Coronary artery (tissue), 2 donors: Measurements from ENCODE around the gene SLC22A23.

Experiments
- DNase-seq: peaks from one replicate; pipeline ENCODE4 v3.0.0-alpha.2; 2017; ENCODE audit warnings: low spot score
- H3K27ac ChIP-seq, 2 donors: fragments of 200-600 bp; sonication (generic); one replicate each; pipeline ENCODE4 v1.5.1; 2016 to 2019
- H3K4me3 ChIP-seq: fragments of 200-600 bp; sonication (generic); 2 replicates; pipeline ENCODE4 v1.5.1; 2016; ENCODE audit warnings: mild to moderate bottlenecking, moderate library complexity
- CTCF ChIP-seq: fragments of 200-600 bp; sonication (generic); IDR thresholded peaks from one replicate; pipeline ENCODE4 v1.5.1; 2019; ENCODE audit warnings: antibody characterized with exemption

Gene SLC22A23

GRCh38 chr6:3296078-3296477 is 160.8 kb downstream of the SLC22A23 start:
- TF ChIP-seq CTCF = no peak

GRCh38 chr6:3294921-3295871 is 161.7 kb downstream of the SLC22A23 start:
- no peak for TF ChIP-seq CTCF
- H3K27ac ChIP-seq = no peak overlapping the region
- no peak for DNase-seq
- no peak overlapping the region for H3K4me3 ChIP-seq

More at GRCh38 chr6:3296078-3296477, 160.8 kb downstream of the SLC22A23 start:
- Histone ChIP-seq H3K4me3 (no peak overlapping the region), H3K27ac (no peak overlapping the region)
- no peak for DNase-seq

- no peak overlapping the region for H3K27ac ChIP-seq
- no peak for DNase-seq
- no peak for TF ChIP-seq CTCF
- H3K4me3 ChIP-seq = no peak overlapping the region
Measured at GRCh38 chr6:3294396-3294795, 162.5 kb downstream of the SLC22A23 start.

GRCh38 chr6:3293271-3294155 is 163.3 kb downstream of the SLC22A23 start:
- DNase-seq = no peak
- no peak for TF ChIP-seq CTCF

GRCh38 chr6:3292431-3293197 is 164.2 kb downstream of the SLC22A23 start:
- Histone ChIP-seq H3K4me3 (no peak overlapping the region), H3K27ac (no peak overlapping the region)
- DNase-seq = no peak
- no peak for TF ChIP-seq CTCF

More at GRCh38 chr6:3293271-3294155, 163.3 kb downstream of the SLC22A23 start:
- H3K4me3 ChIP-seq = no peak overlapping the region
- no peak overlapping the region for H3K27ac ChIP-seq

DNA sequence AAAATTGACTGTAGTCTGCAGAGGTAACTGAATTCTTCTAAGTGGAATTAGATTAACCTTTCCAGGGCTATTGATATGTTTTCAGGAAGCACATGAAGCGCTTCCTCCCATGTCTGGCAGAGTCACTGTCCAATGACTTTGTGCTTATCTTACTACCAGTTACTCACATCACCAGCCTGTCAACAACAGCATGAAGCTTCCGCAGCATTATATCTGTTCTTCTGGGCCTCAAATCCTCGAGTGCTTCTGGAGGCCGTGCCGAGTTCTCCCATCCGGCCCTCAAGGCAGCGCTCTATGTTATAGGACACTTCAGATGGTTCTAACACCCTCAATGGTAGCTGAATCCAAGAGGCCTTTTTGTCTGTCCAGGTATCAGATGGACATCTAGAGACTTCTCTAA is 164.9 kb downstream of the SLC22A23 start:
- no peak for TF ChIP-seq CTCF
- Histone ChIP-seq H3K27ac (no peak overlapping the region), H3K4me3 (no peak overlapping the region)
- DNase-seq = no peak
